ENCODE results near the gene KRTAP10-6. TPM values are rescaled to one million over a fixed set of nuclear protein-coding genes. Genes with fewer than 3 reads are reported as not detected.

KRTAP10-6 gene
- total and polyA plus RNA-seq, 2 of the 8 experiments (the other 6 are each of a cell fraction or from before 2014, with no cell fraction given): 0.12 TPM; not detected in 1

DNA sequence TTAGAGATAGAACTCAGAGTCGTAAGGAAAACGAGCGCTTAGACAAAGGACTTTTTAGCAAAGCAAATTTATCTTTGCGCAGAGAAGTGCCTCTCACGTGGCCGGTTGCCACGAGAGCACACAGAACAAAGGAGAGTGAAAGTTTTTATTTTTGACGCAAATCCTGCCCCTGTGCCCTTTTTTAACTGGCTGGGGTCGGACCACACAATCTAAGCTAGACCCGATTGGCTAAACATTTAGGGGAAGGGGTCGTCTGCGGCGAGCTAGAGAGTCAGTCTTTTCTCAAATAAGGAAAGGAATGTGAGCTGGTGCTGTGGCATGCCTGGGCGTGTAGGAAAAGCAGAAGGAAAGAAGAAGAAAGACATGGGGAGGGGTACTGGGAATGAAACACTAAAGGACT lies 43.4 kb downstream of the KRTAP10-6 start:
- no peak overlapping the region for H3K4me3 ChIP-seq (ENCODE audit: extremely low read depth in 1 of 4, insufficient read depth in 2 of 4, low read depth in 3 of 4, low read length in 4 of 4)
- no peaks in the 10 kb centered on the region for H3K36me3 ChIP-seq (ENCODE audit: control insufficient read depth in 2 of 4, insufficient read depth in 4 of 4, low read length in 3 of 4)
- no peak overlapping the region for H2AFZ ChIP-seq (ENCODE audit: low read length)
- CTCF ChIA-PET (ENCODE audit: partially characterized antibody): interaction anchor here (0.8 to 2.3 kb wide), 7 partner anchors 8 to 250 kb away, joined by 3 to 8 read pairs (median 4); no protein-coding TSS in a partner anchor
- H3K9ac ChIP-seq (replicated peaks in 1 of 4; ENCODE audit: extremely low read depth in 1 of 4, low read depth in 3 of 4, low read length in 3 of 4): peak overlapping the region in 3 of 4 experiments; percentile 6 to 24 (median 13); a peak in 5 of 7 replicates
- WGBS, 2 experiments (ENCODE audit: extremely low coverage in 1 of 2, insufficient coverage in 1 of 2, insufficient read length in 1 of 2, insufficient replicate concordance in 2 of 2, low coverage in 1 of 2, low lambda C conversion rate in 2 of 2, missing lambda C conversion rate in 1 of 2): 42% methylated on average over 14 of the region's 14 CpGs; no CpG with 5 or more reads in 1 of the 2 experiments
- no peaks in the 10 kb centered on the region for H3K23me2 ChIP-seq (ENCODE audit: low read depth, low read length)
- H3K56ac ChIP-seq (replicated peaks; ENCODE audit: insufficient read length, low read depth, low read length): no peak overlapping the region
- H3K14ac ChIP-seq (ENCODE audit: insufficient read length): no peak overlapping the region
- no peaks in the 10 kb centered on the region for H3K27me3 ChIP-seq (replicated peaks in 1 of 4; ENCODE audit: control insufficient read depth in 3 of 4, extremely low read depth in 1 of 4, insufficient read depth in 3 of 4, low read length in 3 of 4)
- H4K91ac ChIP-seq (replicated peaks; ENCODE audit: insufficient read length, low read length): peak overlapping the region; percentile 99
- H4K5ac ChIP-seq (ENCODE audit: insufficient read length, low read depth, low read length): no peak overlapping the region
- H3K18ac ChIP-seq (ENCODE audit: extremely low read depth, low read length): peak overlapping the region; percentile 96
- H3K4me2 ChIP-seq (ENCODE audit: insufficient read depth in 1 of 2, low read depth in 2 of 2, low read length in 2 of 2): peak overlapping the region in 1 of 2 experiments; percentile 61; a peak in 2 of 4 replicates
- no peaks in the 10 kb centered on the region for H3K79me1 ChIP-seq (ENCODE audit: low read depth, low read length)
- peak overlapping the region; percentile 99; the same call in 1 of the 2 replicates for H2BK20ac ChIP-seq (ENCODE audit: low read length)
- peak overlapping the region; percentile 94 for H2BK5ac ChIP-seq (ENCODE audit: low read depth, low read length)
- H4K20me1 ChIP-seq (replicated peaks in 1 of 2; ENCODE audit: control insufficient read depth in 1 of 2, insufficient read depth in 2 of 2, low read length in 2 of 2): no peaks in the 10 kb centered on the region
- H3K79me2 ChIP-seq (ENCODE audit: control insufficient read depth in 1 of 2, insufficient read depth in 2 of 2, low read length in 2 of 2): no peaks in the 10 kb centered on the region
- H3K23ac ChIP-seq (ENCODE audit: insufficient read length): no peak overlapping the region
- TF ChIP-seq, protein P1, sequence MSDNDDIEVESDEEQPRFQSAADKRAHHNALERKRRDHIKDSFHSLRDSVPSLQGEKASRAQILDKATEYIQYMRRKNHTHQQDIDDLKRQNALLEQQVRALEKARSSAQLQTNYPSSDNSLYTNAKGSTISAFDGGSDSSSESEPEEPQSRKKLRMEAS (IDR thresholded peaks at IDR 0.05): peak; percentile 67
- TF ChIP-seq, protein P2, sequence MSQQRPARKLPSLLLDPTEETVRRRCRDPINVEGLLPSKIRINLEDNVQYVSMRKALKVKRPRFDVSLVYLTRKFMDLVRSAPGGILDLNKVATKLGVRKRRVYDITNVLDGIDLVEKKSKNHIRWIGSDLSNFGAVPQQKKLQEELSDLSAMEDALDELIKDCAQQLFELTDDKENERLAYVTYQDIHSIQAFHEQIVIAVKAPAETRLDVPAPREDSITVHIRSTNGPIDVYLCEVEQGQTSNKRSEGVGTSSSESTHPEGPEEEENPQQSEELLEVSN (IDR thresholded peaks at IDR 0.05): peak; percentile 62; the same call in 1 of the 2 replicates
- TF ChIP-seq TEAD4 (IDR thresholded peaks at IDR 0.05; ENCODE audit: low read depth, low read length) (0 out of 2 replicates have a peak, but pooled peaks have one; percentile 35), SRF (IDR thresholded peaks at IDR 0.05; ENCODE audit: low read depth, low read length) (peak; percentile 88), NRF1 (IDR thresholded peaks at IDR 0.05; ENCODE audit: low read depth, low read length) (no peak), POLR2A (IDR thresholded peaks at IDR 0.05; ENCODE audit: control extremely low read depth in 1 of 2, low read depth in 2 of 2, low read length in 2 of 2) (peak in 1 of 2 experiments; percentile 57; a peak in 2 of 3 replicates), POU5F1 (IDR thresholded peaks at IDR 0.05; ENCODE audit: low read depth, low read length) (no peak)
- TF ChIP-seq, protein P3, sequence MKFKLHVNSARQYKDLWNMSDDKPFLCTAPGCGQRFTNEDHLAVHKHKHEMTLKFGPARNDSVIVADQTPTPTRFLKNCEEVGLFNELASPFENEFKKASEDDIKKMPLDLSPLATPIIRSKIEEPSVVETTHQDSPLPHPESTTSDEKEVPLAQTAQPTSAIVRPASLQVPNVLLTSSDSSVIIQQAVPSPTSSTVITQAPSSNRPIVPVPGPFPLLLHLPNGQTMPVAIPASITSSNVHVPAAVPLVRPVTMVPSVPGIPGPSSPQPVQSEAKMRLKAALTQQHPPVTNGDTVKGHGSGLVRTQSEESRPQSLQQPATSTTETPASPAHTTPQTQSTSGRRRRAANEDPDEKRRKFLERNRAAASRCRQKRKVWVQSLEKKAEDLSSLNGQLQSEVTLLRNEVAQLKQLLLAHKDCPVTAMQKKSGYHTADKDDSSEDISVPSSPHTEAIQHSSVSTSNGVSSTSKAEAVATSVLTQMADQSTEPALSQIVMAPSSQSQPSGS (IDR thresholded peaks at IDR 0.05; ENCODE audit: low read length): 0 out of 2 replicates have a peak, but pooled peaks have one; percentile 64
- H2BK120ac ChIP-seq (replicated peaks; ENCODE audit: low read depth, low read length): peak overlapping the region; percentile 89
- H2BK12ac ChIP-seq (ENCODE audit: low read depth, low read length): peak overlapping the region; percentile 100; the same call in 1 of the 2 replicates
- 0 out of 2 replicates have a peak overlapping the region, but pooled peaks have one; percentile 88 for H2BK15ac ChIP-seq (ENCODE audit: low read length)
- peaks cover 9 to 35% (median 17%) of the 10 kb centered on the region in 4 experiments for H3K4me1 ChIP-seq (replicated peaks in 1 of 4; ENCODE audit: control insufficient read depth in 3 of 4, insufficient read depth in 4 of 4, low read length in 3 of 4)
- FAIRE-seq (peak; percentile 88), DNase-seq (ENCODE audit: low read depth in 1 of 2, low spot score in 2 of 2) (peak; percentile 51 to 53)
- peaks cover 0 to 4% of the 10 kb centered on the region in 2 experiments; a peak in 1 of 4 replicates for H3K9me3 ChIP-seq (ENCODE audit: insufficient read depth in 2 of 2, low read depth in 1 of 2, low read length in 1 of 2)
- H3K27ac ChIP-seq (ENCODE audit: low read depth, low read length): peak overlapping the region; percentile 50
- H3K4ac ChIP-seq (replicated peaks; ENCODE audit: insufficient read length, low read depth, low read length): peak overlapping the region; percentile 94
- H4K8ac ChIP-seq (ENCODE audit: extremely low read depth, insufficient read depth, low read length): no peak overlapping the region
- H2AK5ac ChIP-seq (ENCODE audit: low read depth, low read length): peak overlapping the region; percentile 97
- POLR2A ChIA-PET (ENCODE audit: partially characterized antibody): interaction anchor here (1.2 to 1.6 kb wide), 3 partner anchors 9 to 217 kb away, joined by 4 read pairs; no protein-coding TSS in a partner anchor
